K562 (cell line): Measurements from ENCODE around the gene RNF113A. TPM values are rescaled to one million over a fixed set of nuclear protein-coding genes. Genes with fewer than 3 reads are reported as not detected.

Source experiments
- ARID3A ChIP-seq: IDR thresholded peaks from 2 replicates; pipeline ENCODE4 v1.6.1; 2012; ENCODE audit warnings: low read depth, low read length, improper control_type of control experiment, borderline replicate concordance
- BCOR ChIP-seq: fragments of 450-650 bp; IDR thresholded peaks from 2 replicates; pipeline ENCODE4 v1.6.1; 2016
- HBP1 ChIP-seq: fragments of 450-650 bp; formaldehyde crosslinking; IDR thresholded peaks from 2 replicates; pipeline ENCODE4 v1.4.0; 2022; ENCODE audit warnings: missing genetic modification characterization
- MIER1 ChIP-seq: fragments of 450-650 bp; IDR thresholded peaks from 2 replicates; pipeline ENCODE4 v1.6.1; 2016; ENCODE audit warnings: antibody characterized with exemption, mild to moderate bottlenecking, low read depth
- NKRF ChIP-seq: fragments of 450-650 bp; IDR thresholded peaks from 2 replicates; pipeline ENCODE4 v1.6.1; 2016; ENCODE audit warnings: borderline replicate concordance
- RAD21 ChIP-seq, 2 experiments: fragments of 250-450 bp in 1 of 2; fragments of 450-650 bp in 1 of 2; sonication (Bioruptor Pico) in 1 of 2; formaldehyde crosslinking in 1 of 2; IDR thresholded peaks in 1 of 2; conservative IDR thresholded peaks in 1 of 2; 2 replicates each; pipeline versions ENCODE4 v1.4.0 to v1.8.0; 2020 to 2022; ENCODE audit warnings: mild to moderate bottlenecking in 2 of 2, moderate library complexity in 1 of 2
- ZC3H11A ChIP-seq: IDR thresholded peaks from 2 replicates; pipeline ENCODE4 v1.6.1; 2012; ENCODE audit warnings: low read depth, low read length, improper control_type of control experiment
- ZNF197 ChIP-seq: fragments of 200-800 bp; sonication (Bioruptor generic); IDR thresholded peaks from 2 replicates; pipeline ENCODE4 v1.6.1; 2016; ENCODE audit warnings: low read depth, missing genetic modification characterization, missing compliant biosample characterization
- ZNF3 ChIP-seq: fragments of 250-450 bp; sonication (Bioruptor Pico); IDR thresholded peaks from 2 replicates; pipeline ENCODE4 v1.5.0; 2021; ENCODE audit warnings: mild to moderate bottlenecking, moderate library complexity
- ZSCAN32 ChIP-seq: fragments of 450-650 bp; formaldehyde crosslinking; IDR thresholded peaks from 2 replicates; pipeline ENCODE4 v1.4.0; 2020; ENCODE audit warnings: mild to moderate bottlenecking, moderate library complexity
- polyA plus RNA-seq, 8 experiments: library from polyadenylated mRNA; depleted of rRNA in 4 of 8; stranded (reverse) in 5 of 8; unstranded in 3 of 8; fragments of >200 nt; fragmentation: Nextera tagmentation in 2 of 8; fragmentation: Illumina TruSeq in 1 of 8; extraction: Ambion mirVana in 2 of 8; extraction: Trizol in 1 of 8; gene quantifications; 2 replicates each; pipeline versions ENCODE4 v1.2.1 to v1.2.3, GENCODE V29; 2011 to 2014; ENCODE audit warnings: inconsistent platforms in 1 of 8, missing spikeins in 1 of 8
- total RNA-seq, 7 experiments: library from RNA; depleted of rRNA in 6 of 7; stranded (reverse); fragments of >200 nt in 6 of 7; fragmentation: Illumina TruSeq in 2 of 7; extraction: Trizol in 2 of 7; gene quantifications; 2 replicates each; pipeline versions ENCODE4 v1.2.1 to v1.2.3, GENCODE V29; 2011 to 2021; ENCODE audit warnings: low replicate concordance in 1 of 7
- TF ChIP-seq, protein P1 (sequence below): sonication (generic); formaldehyde crosslinking; IDR thresholded peaks from 2 replicates; pipeline ENCODE4 v1.8.0; 2022; ENCODE audit warnings: missing genetic modification reagents, mild to moderate bottlenecking, borderline replicate concordance
- TF ChIP-seq, protein P2 (sequence below), 3 experiments: IDR thresholded peaks in 2 of 3; conservative IDR thresholded peaks in 1 of 3; 2 replicates each; pipeline ENCODE4 v1.5.1; 2011 to 2012; ENCODE audit warnings: low read length in 3 of 3, mild to moderate bottlenecking in 3 of 3, control low read depth in 2 of 3, improper control_type of control experiment in 1 of 3, inconsistent platforms in 1 of 3, low read depth in 1 of 3, mixed read lengths in 1 of 3, moderate library complexity in 1 of 3; ENCODE audit not compliant: insufficient read depth in 2 of 3
- TF ChIP-seq, protein P3 (sequence below): fragments of 200-400 bp; formaldehyde crosslinking; IDR thresholded peaks from 2 replicates; pipeline ENCODE4 v1.6.1; 2017; ENCODE audit warnings: mild to moderate bottlenecking, low read depth, low read length, moderate library complexity

Gene RNF113A
- total and polyA plus RNA-seq, 9 of the 15 experiments (the other 6 are each of a cell fraction or from before 2014, with no cell fraction given), result 21.2 to 38.4 (median 28.1) TPM

GRCh38 chrX:119880552-119881437, 9.3 kb upstream of the RNF113A start (continued):
- no peak for TF ChIP-seq BCOR
- no peak for TF ChIP-seq NKRF
- TF ChIP-seq ZC3H11A, result no peak
- TF ChIP-seq, protein P1, sequence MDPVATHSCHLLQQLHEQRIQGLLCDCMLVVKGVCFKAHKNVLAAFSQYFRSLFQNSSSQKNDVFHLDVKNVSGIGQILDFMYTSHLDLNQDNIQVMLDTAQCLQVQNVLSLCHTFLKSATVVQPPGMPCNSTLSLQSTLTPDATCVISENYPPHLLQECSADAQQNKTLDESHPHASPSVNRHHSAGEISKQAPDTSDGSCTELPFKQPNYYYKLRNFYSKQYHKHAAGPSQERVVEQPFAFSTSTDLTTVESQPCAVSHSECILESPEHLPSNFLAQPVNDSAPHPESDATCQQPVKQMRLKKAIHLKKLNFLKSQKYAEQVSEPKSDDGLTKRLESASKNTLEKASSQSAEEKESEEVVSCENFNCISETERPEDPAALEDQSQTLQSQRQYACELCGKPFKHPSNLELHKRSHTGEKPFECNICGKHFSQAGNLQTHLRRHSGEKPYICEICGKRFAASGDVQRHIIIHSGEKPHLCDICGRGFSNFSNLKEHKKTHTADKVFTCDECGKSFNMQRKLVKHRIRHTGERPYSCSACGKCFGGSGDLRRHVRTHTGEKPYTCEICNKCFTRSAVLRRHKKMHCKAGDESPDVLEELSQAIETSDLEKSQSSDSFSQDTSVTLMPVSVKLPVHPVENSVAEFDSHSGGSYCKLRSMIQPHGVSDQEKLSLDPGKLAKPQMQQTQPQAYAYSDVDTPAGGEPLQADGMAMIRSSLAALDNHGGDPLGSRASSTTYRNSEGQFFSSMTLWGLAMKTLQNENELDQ (CRISPR knock-in tag), result no peak
- no peak for TF ChIP-seq ARID3A
- TF ChIP-seq HBP1, result no peak
- no peak for TF ChIP-seq ZNF3 (CRISPR knock-in tag)
- TF ChIP-seq, protein P2, sequence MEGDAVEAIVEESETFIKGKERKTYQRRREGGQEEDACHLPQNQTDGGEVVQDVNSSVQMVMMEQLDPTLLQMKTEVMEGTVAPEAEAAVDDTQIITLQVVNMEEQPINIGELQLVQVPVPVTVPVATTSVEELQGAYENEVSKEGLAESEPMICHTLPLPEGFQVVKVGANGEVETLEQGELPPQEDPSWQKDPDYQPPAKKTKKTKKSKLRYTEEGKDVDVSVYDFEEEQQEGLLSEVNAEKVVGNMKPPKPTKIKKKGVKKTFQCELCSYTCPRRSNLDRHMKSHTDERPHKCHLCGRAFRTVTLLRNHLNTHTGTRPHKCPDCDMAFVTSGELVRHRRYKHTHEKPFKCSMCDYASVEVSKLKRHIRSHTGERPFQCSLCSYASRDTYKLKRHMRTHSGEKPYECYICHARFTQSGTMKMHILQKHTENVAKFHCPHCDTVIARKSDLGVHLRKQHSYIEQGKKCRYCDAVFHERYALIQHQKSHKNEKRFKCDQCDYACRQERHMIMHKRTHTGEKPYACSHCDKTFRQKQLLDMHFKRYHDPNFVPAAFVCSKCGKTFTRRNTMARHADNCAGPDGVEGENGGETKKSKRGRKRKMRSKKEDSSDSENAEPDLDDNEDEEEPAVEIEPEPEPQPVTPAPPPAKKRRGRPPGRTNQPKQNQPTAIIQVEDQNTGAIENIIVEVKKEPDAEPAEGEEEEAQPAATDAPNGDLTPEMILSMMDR (IDR thresholded peaks at IDR 0.05 in 2 of 3, conservative IDR thresholded peaks at IDR 0.05 in 1 of 3; ENCODE audit: insufficient read depth in 2 of 3, low read depth in 1 of 3, low read length in 3 of 3), result peak; percentile 68 to 78 (median 73)
- TF ChIP-seq ZNF197, result no peak
- no peak for TF ChIP-seq ZSCAN32 (CRISPR knock-in tag)
- TF ChIP-seq, protein P3, sequence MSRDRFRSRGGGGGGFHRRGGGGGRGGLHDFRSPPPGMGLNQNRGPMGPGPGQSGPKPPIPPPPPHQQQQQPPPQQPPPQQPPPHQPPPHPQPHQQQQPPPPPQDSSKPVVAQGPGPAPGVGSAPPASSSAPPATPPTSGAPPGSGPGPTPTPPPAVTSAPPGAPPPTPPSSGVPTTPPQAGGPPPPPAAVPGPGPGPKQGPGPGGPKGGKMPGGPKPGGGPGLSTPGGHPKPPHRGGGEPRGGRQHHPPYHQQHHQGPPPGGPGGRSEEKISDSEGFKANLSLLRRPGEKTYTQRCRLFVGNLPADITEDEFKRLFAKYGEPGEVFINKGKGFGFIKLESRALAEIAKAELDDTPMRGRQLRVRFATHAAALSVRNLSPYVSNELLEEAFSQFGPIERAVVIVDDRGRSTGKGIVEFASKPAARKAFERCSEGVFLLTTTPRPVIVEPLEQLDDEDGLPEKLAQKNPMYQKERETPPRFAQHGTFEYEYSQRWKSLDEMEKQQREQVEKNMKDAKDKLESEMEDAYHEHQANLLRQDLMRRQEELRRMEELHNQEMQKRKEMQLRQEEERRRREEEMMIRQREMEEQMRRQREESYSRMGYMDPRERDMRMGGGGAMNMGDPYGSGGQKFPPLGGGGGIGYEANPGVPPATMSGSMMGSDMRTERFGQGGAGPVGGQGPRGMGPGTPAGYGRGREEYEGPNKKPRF, result no peak
- TF ChIP-seq MIER1, result no peak
- peak; percentile 46 to 68; a peak in 3 of 4 replicates for TF ChIP-seq RAD21 (CRISPR knock-in tag; conservative IDR thresholded peaks at IDR 0.05 in 1 of 2, IDR thresholded peaks at IDR 0.05 in 1 of 2)
